T-helper 1 cell treated with Interleukin-12 subunit alpha and Interleukin-12 subunit beta and Interleukin-4 antibody, amounts not matched to agents 30 ng/mL and 1 ng/mL, for 36 hours (primary cell): ENCODE measurements around the gene ARHGAP4. TPM values are rescaled to one million over a fixed set of nuclear protein-coding genes. Genes with fewer than 3 reads are reported as not detected.

Source experiments
- total RNA-seq: library from RNA; stranded (reverse); gene quantifications from 2 replicates; pipeline ENCODE4 v1.2.3, GENCODE V29; 2022

ARHGAP4 gene
- total RNA-seq, 1 donor from 2014 or later = 285 TPM

Other genes starting within 250 kb of the ARHGAP4 start
- 2.3 and 3.1 TPM in 2 replicates for gene SLC6A8, start 238.3 kb downstream of the ARHGAP4 start, total RNA-seq
- 168 and 173 TPM in 2 replicates for gene BCAP31, start 201.9 kb downstream of the ARHGAP4 start, total RNA-seq
- gene ABCD1, start 201.4 kb downstream of the ARHGAP4 start, total RNA-seq = 17.8 and 19.3 TPM in 2 replicates
- 0.34 and 0.80 TPM in 2 replicates for gene PLXNB3, start 162.0 kb downstream of the ARHGAP4 start, total RNA-seq
- gene SRPK3, start 145.2 kb downstream of the ARHGAP4 start, total RNA-seq = not detected in 2 replicates
- 72.0 and 74.2 TPM in 2 replicates for gene IDH3G, start 131.9 kb downstream of the ARHGAP4 start, total RNA-seq
- 286 and 299 TPM in 2 replicates for gene SSR4, start 131.6 kb downstream of the ARHGAP4 start, total RNA-seq
- gene PDZD4, start 95.7 kb downstream of the ARHGAP4 start, total RNA-seq = 0.39 and 0.66 TPM in 2 replicates
- gene L1CAM, start 40.1 kb downstream of the ARHGAP4 start, total RNA-seq = 8.0 and 9.7 TPM in 2 replicates
- gene AVPR2, start 21.6 kb downstream of the ARHGAP4 start, total RNA-seq = not detected in 2 replicates
- 87.4 and 88.4 TPM in 2 replicates for gene NAA10, start 8.8 kb upstream of the ARHGAP4 start, total RNA-seq
- 24.8 and 30.3 TPM in 2 replicates for gene RENBP, start 18.4 kb upstream of the ARHGAP4 start, total RNA-seq
- gene HCFC1, start 45.6 kb upstream of the ARHGAP4 start, total RNA-seq = 107 and 111 TPM in 2 replicates
- 5.2 and 5.8 TPM in 2 replicates for gene TMEM187, start 46.5 kb upstream of the ARHGAP4 start, total RNA-seq
- gene IRAK1, start 93.6 kb upstream of the ARHGAP4 start, total RNA-seq = 131 and 144 TPM in 2 replicates
- 69.8 and 71.4 TPM in 2 replicates for gene MECP2, start 171.5 kb upstream of the ARHGAP4 start, total RNA-seq
- gene OPN1LW, start 218.0 kb upstream of the ARHGAP4 start, total RNA-seq = not detected in 2 replicates